HG03025 (cell line): Measurements from ENCODE around the gene BBS9.

Source experiments
- ATAC-seq: cut with Tn5 transposase; IDR thresholded peaks from one replicate; pipeline ENCODE4 v1.9.1; 2021; ENCODE audit warnings: mild to moderate bottlenecking, moderate library complexity; ENCODE audit not compliant: unreplicated experiment, low FRiP score

Gene BBS9

DNA sequence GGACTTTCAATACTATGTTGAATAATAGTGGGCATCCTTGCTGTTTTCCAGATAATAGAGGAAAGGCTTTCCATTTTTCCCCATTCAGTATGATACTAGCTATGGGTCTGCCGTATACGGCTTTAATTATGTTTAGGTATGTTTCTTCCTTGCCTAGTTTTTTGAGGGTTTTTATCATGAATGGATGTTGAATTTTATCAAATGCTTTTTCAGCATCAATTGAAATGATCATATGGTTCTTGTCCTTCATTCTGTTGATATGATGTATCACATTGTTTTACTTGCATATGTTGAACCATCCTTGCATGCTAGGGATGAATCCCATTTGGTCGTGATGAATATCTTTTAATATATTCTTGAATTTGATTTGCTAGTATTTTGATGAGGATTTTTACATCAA, 11.0 kb upstream of the BBS9 start:
- ATAC-seq, result no peak

DNA sequence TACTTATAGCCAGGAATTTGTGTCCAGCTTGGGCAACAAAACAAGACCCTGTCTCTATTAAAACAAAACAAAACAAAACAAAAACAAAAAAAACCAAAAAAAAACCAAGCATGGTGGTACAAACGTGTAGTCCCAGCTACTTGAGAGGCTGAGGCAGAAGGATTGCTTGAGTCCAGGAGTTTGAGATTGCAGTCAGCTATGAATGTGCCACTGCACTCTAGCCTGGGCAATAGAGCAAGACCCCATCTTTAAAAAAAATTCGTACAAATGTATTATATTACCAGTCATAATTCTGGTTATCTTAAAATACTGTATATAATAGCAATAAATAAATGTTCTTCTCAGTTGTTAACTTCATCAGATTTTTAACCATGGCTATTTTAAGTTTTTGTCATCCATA, 2.3 kb upstream of the BBS9 start:
- ATAC-seq, result no peak

DNA sequence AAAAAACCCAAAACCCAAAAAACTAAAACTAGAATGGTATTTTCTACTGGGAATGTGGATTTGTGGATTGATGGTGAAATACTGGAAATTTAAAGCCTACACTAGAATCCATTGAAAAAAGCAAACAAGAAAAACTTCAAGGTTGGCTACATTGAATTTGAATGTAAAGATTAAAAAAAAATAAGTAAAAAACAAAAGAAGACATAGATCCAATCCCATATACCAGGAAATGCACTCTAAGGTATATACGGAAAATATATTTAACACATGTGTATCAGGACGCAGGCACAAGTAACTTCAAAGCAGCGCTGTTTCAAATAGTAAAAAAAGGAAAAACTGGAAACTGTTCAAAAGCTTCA, 754 bp upstream of the BBS9 start:
- no peak for ATAC-seq

GRCh38 chr7:33129806-33130153, 416 bp downstream of the BBS9 start:
- ATAC-seq, result no peak

DNA sequence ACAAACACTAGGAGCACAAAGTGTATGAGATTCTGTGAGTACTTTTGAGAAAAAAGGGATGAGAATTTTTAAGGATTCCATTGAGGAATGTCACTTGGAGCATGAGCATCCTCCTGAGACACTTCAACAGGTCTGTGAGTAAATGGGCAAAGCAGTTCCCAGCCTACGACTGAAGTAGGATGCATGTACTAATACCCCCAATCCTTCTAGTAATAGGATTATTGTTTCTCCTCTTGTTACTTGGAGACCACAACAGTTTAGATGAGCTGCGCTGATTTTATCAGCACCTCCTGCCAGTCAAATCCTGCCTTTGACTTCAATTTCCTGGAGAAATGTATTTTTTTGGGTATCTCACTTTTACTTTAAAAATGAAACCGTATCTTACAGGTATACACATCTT, 820 bp downstream of the BBS9 start:
- ATAC-seq, result no peak

GRCh38 chr7:33137103-33137502, 7.7 kb downstream of the BBS9 start:
- ATAC-seq, result no peak

GRCh38 chr7:33142585-33142984, 13.2 kb downstream of the BBS9 start:
- ATAC-seq, result no peak

GRCh38 chr7:33143996-33144718, 14.8 kb downstream of the BBS9 start:
- ATAC-seq, result no peak

- ATAC-seq, result no peak
Observed at GRCh38 chr7:33145156-33145555, 15.8 kb downstream of the BBS9 start.

DNA sequence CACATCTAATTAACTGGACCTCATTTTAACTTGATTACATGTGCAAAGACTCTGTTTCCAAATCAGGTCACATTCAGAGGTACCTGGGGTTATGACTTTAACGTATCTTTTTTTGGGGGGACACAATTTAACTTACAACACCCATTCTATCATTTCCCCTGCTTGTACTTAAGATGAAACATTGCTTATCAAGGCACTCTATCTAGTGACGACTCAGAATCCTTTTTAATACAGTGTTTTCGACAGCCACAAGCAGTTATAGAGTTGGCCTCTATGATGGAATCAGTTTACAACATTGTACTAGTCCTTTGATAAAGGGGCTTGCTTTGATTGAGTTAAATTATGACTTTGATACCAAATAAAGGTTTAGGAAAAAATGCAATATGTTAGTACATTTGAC, 22.7 kb downstream of the BBS9 start:
- no peak for ATAC-seq

- no peak for ATAC-seq
Observed at GRCh38 chr7:33155811-33156210, 26.4 kb downstream of the BBS9 start.

DNA sequence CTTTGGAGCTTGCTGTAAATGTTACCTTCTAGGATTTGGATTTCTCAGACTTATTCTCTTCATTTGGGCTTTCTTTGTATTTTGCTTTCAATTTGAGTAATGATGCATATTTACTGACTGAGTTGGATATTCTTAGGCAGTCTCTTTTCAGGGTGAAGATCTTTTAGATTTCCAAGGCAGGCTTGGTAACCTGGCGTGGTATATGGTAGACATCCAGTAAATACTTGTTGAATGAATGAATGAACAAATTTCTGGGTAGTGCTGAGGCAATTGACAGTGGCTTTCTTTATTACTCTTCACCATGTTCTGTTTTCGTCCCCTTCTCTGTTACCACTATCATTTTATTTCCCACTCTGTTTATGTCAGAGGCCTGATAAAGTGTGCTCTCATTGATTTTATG, 27.1 kb downstream of the BBS9 start:
- no peak for ATAC-seq

GRCh38 chr7:33157311-33157710, 27.9 kb downstream of the BBS9 start:
- no peak for ATAC-seq

- no peak for ATAC-seq
Observed at GRCh38 chr7:33157781-33158180, 28.4 kb downstream of the BBS9 start.

DNA sequence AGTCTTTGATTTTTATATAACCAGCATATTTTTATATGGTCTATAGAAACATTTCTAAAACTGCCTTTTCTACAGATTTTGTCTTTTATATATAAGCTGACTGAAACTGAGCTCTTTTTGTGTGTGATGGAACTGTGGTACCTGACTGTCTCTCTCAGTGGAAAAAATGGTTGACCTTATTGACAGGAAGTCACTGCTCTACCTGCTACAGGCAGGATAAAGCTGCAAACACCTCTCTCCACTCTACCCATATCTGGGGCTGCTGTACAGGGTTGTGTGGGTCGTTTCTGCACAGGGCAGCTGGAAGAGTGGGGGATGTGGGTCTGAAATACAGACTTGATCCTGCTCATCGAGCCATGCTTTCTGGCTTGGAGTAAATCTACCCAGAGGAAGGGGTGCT, 48.5 kb downstream of the BBS9 start:
- no peak for ATAC-seq

DNA sequence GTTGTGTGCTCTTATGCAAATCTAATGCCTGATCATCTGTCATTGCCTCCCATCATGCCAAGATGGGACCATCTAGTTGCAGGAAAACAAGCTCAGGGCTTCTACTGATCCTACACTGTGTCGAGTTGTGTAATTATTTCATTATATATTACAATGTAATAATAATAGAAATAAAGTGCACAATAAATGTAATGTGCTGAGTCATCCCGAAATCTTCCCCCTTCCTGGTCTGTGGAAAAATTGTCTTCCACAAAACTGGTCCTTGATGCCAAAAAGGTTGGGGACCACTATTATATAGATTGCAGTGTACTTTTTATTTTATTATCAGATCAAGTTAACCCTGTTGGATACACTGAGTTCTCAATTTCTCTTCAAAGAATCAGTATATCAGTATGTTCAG, 50.2 kb downstream of the BBS9 start:
- no peak for ATAC-seq

DNA sequence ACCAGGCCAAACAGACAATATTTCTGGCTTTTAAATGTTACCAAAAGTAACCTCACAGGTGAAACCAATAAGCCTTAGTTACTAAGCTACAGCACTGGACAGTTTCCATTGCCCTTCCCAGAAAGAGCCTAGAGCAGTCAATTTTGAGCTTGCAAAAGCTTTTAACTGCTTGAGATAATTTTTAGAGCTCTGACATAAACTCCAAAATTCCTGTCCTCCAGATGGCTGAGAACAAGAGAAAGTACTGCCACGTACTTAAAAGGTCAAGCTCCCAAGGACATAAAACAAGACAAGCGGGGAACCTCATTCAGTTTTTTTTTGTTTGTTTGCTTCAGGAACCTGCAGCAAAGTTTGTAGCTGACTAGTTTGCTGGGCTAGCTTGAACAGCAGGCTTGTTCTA, 54.1 kb downstream of the BBS9 start:
- ATAC-seq, result no peak

DNA sequence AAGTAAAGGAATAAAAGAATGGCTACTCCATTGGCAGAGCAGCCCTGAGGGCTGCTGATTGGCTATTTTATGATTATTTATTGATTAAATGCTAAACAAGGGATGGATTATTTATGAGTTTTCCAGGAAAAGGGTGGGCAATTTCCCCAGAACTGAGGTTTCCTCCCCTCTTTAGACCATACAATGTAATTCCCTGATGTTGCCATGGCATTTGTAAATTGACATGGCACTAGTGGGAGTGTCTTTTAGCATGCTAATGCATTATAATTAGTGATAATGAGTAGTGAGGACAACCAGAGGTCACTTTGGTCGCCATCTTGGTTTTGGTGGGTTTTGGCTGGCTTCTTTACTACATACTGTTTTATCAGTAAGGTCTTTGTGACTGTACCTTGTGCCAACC, 55.5 kb downstream of the BBS9 start:
- ATAC-seq, result no peak

GRCh38 chr7:33185786-33186185, 56.4 kb downstream of the BBS9 start:
- peak; percentile 79 for ATAC-seq

DNA sequence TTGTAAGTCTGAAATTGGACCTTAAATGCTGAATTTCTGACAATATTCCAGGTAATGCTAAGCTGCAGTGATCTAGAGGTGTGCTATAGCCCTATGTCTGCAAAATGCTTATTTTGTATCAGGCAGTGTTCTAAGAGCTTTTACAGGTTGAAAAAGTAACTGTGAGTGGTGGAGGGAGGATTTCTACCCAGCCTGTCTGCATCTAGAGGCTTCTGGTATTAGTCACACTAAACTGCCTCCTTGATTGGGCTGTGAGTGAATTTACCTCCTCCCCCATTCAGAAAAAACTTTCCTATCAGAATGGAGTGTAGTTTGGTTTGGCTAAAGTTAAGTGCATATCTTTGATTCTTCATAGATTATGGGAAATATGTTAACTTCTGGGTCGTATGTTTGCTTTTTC, 56.8 kb downstream of the BBS9 start:
- ATAC-seq, result no peak

DNA sequence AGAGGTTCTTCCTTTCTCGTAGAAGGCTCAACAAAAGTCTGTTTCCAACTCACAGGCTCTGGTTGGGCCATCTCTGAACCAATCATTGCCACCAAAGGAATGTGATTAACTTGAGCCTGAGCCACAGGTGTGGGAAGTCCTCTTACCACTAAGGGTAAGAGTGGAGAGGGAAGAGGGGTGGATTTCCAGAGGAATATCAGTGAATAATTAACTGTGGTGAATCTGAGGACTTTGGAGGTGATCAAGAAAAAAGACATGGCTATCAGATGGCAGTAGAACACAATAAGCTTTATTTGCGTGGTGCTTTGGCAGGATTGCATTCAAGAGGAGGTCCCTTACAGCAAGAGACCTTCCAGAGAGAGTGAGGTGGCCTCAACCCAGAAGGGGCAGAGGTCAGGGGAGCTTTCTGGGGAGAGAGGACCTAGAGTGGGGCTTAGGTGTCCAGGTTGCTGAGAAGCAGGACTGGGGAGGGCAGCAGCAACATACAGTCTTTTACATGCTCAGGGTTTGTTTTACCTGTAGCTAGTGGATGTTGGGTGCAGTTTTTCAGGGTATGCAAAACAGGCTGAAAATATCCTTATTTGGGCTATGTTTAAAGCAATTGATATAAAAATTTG, 61.4 kb downstream of the BBS9 start:
- ATAC-seq, result no peak

DNA sequence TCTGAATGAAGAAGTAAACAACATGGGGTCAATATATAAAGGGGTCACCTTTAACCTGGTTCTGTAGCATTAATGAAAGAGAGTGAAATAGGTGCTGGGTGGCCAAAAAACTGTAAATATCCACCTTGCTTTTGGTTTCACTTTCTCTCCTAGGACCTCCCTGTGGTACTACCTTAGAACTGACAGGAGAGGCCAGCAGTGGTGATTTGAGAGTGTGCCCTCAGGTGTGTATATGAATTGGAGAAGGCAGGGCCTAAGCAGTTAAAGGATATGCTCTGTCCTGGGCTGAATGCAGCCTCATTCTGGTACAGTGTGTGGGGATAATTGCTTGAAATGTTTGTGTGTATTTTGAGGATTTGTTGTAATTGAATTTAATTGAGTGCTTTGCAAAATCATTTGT, 62.0 kb downstream of the BBS9 start:
- ATAC-seq, result peak; percentile 73
